DOHH2 (cell line): ENCODE data around the gene SEC14L2.

Source experiments
- EZH2phosphoT487 ChIP-seq: fragments of 200-600 bp; sonication (generic); IDR thresholded peaks from 2 replicates; pipeline ENCODE4 v1.6.1; 2017; ENCODE audit warnings: borderline replicate concordance, mild to moderate bottlenecking, antibody characterized with exemption, low read length, moderate library complexity, mixed read lengths
- TF ChIP-seq, protein P1 (sequence below): fragments of 200-600 bp; sonication (generic); IDR thresholded peaks from one replicate; pipeline ENCODE4 v1.5.1; 2014; ENCODE audit warnings: antibody characterized with exemption, mild to moderate bottlenecking, low read depth, low read length; ENCODE audit not compliant: poor library complexity, severe bottlenecking

DNA sequence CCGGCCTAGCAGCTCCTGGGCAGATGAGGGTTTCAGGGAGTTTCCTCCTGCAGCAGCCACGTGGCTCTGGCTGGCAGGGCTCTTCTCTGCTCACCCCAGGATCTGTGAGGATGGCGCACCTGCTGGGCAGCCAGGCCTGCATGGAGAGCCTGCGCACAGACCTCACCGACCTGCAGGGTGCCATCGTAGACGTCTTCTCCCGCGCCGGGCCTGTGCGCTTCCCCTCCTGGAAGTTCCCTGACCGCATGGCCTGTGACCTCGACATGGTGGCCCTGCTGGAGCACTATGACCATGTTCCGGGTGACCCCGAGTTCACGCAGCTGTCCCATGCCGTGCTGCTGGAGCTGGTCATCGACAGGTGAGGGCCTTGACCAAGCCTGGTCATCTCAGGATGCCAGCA lies 30.9 kb upstream of the SEC14L2 start:
- TF ChIP-seq, protein P1, sequence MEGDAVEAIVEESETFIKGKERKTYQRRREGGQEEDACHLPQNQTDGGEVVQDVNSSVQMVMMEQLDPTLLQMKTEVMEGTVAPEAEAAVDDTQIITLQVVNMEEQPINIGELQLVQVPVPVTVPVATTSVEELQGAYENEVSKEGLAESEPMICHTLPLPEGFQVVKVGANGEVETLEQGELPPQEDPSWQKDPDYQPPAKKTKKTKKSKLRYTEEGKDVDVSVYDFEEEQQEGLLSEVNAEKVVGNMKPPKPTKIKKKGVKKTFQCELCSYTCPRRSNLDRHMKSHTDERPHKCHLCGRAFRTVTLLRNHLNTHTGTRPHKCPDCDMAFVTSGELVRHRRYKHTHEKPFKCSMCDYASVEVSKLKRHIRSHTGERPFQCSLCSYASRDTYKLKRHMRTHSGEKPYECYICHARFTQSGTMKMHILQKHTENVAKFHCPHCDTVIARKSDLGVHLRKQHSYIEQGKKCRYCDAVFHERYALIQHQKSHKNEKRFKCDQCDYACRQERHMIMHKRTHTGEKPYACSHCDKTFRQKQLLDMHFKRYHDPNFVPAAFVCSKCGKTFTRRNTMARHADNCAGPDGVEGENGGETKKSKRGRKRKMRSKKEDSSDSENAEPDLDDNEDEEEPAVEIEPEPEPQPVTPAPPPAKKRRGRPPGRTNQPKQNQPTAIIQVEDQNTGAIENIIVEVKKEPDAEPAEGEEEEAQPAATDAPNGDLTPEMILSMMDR, result no peak
- TF ChIP-seq EZH2phosphoT487, result no peak
